Measurements from ENCODE around the gene SLC39A7.

SLC39A7 gene

DNA sequence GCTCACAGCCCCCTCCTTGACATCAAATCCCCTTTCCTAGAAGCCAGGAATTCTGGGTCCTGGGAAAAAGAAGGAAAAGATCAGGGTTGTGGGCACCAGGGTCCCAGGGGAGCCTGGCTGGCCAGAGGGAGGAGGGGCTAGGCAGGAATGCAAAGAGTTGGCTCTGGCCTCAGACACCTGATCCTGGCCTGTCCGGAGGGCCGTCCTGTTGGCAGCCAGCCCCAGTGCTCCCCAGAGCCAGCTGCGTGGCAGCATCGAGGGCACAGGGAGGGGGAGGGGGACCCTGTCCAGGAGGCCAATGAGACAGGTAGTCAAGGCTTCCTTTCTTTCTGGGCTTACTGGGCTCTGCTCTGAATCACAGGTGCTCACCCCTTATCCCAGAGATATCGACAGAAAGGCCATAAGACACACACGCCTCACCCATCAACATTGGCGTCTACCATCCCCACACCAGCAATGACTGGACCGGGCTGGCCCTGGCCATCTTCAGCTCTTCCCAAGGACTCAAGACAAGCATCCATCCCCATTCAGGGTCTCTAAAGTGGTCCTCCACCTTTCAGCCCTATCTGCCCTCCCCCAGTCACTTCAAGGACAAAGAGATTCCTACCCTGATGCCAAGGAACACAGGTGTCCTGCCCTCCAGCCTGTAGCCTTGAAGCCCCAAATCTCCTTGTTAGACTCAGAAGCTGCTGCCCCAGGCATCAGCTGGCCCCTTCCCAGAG is 9.1 kb upstream of the SLC39A7 start:
- DNase-seq, result no peak

DNA sequence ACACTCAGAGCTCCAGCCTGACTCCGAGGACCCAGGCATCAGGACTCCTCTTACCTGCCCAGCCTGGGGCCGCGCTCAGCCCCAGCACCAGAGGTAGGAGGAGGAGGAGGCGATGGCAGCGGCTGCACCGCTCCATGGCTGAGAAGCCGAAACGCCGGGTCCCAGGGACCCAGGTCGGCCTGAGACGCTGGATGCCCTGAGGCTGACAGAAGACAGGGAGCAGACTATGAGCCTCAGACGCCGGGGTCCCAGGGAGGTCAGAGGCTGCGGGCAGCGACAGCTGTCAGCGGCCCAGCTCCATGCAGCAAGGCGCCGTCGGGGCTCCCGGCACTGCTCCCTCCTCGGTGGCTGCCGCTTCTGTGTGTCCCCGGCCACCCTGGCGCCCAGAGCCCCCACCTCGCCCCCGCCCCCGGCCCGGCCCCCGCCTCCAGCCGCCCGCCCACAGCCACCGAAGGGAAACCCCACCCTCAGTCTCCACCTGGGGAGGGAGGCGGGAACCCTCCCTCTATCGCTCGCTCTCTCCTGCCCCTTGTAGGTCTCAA is 8.5 kb upstream of the SLC39A7 start, which contains the start of gene COL11A2:
Gene COL11A2 (minus strand): TSS at position 363 of the 542 bp plus-strand sequence. CDS start 227 bp downstream, at position 136.
- DNase-seq, result no peak

DNA sequence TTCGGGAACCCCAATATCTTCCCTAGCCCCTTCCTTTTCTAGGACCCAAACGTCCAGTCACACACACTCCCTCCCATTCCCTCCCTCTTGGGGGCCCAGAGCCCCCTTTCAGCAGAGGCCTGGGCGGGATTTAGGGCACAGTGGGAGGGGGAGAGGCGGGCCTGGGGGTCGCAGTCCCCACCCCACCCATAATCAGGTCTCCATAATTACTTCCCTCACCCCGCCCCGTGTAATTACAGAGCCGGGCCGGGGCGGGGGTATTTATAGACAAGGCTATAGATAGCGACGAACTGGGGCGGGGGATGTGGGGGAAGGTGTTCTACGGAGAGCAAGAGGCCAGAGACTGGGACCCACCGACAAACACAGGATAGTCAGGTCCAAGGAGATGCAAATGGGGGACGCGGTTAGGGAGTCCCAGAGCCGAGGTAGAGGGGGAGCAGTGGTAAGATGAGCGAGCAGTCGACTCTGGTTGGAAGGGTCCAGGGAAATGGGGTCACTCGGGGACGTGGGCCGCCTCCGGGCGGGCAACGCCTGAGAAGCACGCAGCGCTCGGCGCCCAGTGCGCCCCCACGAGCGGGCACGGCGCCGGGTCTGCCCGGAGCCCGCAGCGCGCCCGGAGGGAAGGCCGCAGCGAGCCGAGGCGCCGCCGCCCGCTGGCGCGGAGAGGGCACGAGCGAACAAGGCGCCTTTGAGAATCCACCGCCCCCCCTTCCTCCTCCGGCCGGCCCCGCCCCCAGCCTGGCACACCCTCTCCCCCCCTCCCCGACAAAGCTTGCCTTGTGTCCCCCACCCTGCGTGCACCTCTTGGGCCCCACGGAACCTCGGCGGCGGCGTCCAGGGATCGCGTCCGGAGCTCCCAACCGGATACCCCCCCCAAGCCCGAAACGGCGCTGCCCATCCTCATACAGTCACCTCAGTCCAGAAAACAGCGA is 7.7 kb upstream of the SLC39A7 start:
- no peak for DNase-seq

DNA sequence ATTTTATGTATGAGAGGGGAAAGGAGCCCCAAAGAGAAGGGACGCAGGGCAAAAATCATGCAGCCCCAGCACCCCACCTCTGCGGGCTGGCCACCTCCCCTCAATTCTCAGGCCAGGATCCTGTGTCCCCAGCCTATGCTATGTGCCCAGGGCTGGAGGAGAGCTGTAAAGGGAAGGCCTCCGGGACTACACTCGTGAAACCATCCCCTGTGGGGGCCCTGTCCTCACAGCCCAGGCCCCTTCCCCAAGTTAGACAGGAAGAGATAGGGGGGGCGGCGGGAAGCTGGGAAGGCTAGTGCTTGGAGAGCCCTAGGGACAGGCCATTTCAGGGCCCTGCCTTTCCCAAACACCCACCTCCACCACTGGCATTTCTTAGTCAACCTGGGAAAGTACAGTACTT is 7.0 kb upstream of the SLC39A7 start:
- DNase-seq, result no peak

DNA sequence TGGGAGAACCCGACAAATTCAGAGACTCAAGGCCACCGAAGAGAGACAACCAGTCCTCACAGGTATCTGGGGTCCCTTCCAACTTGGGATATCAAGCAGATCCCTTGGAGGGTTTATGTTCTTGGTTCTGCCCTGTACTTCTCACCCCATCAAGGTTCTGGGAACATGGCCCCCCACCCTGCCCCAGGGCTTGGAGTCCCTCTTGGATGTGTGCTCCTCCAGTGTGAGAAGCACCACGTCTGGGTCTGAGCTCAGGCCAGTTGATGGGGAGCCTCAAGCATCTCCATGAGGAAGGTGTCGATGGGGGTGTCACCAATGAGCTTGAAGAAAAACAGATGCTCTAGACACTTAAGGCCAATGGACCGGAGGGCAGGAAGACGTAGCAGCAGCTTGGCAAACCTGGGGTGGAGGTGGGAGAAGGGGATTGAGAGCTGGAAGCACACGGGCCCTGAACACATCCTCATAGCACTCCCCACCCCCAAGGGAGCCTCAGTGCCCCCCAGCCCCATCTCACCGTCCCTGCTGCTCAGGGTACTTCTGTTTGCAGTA is 6.2 kb upstream of the SLC39A7 start:
- no peak for DNase-seq

DNA sequence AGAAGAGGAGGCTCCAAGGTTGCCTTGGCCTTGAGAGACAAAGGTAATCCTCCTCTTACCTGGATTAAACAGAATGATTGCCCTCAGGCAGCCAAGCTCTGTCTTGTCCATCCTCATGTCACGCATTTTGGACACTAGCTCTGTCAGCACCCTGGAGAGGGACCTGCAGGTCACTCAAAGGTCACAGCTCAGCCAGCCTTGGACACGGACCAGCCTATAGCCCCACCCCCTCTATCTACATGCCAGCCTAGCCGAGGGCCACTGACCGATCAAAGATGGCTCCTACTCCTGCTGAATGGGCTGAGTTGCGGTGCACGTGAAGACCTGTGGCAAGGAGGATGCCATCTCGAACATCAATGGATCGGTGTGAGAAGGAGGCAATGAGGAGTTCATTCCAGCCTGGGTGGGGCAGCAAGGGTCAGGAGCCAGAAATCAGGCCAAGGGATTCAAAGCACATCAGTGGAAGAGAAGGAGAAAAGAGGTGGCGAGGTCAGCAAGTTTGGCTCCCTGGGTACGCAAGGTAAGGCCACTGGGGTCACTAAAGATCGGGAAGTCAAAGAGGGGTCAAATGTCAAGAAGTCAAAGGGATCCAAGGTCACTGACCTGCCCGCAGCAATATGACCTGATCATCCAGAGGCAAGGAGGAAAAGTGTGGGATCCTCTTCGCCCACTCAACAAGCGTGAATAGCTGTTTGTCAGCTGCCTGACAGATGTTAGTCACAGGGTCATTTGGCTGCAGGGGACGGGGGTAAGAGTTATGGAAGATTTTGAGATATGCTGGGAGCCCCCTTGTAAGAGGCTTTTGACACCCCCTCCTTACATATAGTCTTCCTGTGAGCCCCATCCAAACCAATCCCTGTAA is 5.1 kb upstream of the SLC39A7 start:
- DNase-seq, result no peak

DNA sequence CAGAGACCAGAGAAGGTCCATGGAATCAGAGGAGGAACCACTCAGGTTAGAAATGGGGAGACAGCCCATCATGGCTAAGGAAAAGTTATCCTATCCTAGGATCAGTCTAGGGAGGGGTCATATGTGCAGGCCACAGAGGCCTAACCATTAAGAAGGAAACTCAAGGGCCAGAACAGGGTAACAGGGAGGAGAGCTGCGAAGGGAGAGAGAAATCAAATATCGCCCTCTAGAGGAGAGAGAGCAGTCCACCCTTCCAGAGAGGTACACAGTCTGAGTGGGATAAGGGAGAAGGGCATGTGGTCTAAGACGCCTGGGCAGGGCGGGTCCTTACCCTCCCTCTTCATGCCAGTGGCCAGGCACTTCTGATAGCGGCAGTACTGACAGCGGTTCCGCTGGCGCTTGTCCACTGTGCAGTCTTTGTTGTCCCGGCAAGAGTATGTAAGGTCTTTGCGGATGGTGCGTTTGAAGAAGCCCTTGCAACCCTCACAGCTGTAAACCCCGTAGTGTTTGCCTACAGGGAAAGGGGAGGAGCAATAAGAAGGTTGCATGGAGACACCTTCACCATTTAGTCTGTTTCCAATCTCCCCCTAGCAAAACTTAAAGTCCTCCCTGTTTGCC is 3.1 kb upstream of the SLC39A7 start:
- no peak for DNase-seq

DNA sequence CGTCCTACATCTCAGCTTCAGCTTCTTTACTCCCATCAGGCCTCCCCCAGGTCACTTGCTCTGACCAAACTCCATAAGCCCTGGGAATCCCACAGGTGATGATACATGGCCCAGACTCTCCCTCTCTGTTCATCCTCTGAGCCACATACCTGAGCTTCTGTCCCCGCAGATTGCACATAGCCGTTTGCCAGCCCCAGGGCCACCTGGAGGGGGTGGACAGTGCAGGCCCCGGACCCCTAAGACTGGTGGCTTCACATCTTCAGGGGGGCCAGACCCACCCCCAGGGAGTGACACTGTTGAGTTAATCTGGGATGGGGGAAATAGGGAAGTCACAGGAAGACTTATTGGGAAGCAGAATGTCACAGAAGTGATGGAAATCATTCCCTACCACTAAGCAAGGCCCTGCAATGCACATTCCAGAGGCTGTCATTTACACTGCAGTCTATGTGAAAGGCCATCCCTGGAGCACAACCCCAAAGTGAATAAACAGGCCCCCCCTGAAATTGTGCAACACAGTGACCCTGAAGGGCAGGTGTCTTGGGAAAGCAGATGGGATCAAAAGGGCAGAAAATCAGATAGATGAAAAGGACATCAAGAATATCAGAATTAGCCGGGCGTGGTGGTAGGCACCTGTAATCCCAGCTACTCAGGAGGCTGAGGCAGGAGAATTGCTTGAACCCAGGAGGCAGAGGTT is 2.4 kb upstream of the SLC39A7 start:
- DNase-seq, result no peak

DNA sequence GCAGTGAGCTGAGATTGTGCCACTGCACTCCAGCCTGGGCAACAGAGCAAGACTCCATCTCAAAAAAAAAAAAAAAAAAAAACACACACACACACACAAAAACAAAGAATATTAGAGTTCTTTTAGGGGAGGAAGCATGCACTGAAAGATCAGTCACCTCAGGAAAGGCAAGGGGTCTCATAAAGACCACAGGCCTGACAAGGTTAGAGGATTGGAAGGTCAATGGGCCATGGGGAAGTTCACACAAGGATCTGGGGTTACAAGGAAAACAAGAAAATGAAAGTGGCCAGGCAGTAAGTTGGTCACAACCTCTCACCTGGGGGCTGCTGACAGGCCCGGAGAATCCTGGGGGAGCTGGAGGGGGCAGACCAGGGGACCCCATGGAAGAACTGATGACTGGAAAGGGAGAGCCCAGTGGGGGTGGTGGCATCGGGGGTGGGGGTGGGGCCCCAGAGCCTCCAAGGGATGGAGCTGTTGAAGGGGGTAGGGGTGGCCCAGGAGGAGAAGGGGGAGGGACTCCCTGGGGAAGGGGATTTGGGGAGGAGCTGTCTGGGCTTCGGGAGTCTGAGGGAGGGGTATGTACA is 1.7 kb upstream of the SLC39A7 start:
- DNase-seq, result no peak

DNA sequence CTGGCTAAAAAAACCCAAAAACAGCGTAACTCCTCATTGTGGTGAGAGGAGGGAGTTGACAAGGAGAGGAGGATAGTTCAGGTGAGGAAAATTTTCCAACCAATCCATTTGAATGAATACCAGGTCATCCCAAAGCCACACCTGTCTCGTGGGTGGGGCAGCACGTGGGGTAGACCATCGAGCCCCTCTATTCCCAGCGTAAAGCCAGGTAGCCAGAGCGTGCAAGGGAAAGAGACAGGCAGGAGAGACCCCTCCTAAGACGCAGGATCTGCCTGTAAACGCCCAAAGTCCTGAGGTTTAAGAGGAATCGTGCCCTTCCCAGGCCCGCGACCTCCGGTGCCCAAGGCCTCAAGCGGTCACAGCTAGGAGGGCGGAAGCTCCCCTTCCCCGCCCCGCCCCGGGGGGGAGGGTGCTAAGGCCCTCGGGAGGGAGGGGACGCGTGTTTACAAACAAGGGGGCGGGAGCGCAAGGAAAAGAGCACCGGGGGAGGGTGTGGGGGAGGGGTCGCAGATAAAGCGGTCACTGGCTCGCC is 914 bp upstream of the SLC39A7 start:
- peak; percentile 77 for DNase-seq

DNA sequence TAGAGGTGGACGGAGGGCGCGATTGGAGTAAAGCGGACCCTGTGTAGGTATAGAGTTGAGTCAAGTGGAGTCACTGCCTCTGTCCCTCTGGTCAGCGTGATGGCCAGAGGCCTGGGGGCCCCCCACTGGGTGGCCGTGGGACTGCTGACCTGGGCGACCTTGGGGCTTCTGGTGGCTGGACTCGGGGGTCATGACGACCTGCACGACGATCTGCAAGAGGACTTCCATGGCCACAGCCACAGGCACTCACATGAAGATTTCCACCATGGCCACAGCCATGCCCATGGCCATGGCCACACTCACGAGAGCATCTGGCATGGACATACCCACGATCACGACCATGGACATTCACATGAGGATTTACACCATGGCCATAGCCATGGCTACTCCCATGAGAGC is 479 bp downstream of the SLC39A7 start:
- DNase-seq, result no peak

DNA sequence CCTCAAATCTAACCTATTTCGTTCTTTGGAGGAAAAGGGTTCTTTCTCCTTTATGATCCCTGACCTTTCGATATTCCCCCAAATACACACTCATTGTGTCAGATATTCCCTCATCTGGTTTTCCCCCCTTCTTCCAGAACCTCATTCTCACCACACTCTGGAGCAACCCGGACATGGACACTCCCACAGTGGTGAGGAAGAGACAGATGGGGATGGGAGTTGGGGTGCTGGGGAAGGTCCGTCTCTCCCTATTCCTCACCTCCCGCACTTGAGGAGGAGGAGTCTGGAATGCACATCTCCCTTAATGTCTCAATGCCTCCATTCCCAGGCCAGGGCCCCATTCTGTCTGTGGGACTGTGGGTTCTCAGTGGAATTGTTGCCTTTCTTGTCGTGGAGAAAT is 1.3 kb downstream of the SLC39A7 start:
- DNase-seq, result no peak

DNA sequence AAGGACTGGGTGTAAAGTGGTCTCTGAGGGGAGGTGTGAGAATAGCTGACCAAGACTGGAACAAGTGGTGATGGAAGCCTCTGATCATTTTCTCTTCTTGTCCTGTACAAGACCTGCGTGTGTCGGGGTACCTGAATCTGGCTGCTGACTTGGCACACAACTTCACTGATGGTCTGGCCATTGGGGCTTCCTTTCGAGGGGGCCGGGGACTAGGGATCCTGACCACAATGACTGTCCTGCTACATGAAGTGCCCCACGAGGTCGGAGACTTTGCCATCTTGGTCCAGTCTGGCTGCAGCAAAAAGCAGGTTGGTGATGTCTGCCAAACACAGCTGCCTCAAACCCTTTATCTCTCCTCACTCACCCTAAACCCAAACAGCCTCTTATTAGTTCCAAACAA is 2.1 kb downstream of the SLC39A7 start:
- no peak for DNase-seq

DNA sequence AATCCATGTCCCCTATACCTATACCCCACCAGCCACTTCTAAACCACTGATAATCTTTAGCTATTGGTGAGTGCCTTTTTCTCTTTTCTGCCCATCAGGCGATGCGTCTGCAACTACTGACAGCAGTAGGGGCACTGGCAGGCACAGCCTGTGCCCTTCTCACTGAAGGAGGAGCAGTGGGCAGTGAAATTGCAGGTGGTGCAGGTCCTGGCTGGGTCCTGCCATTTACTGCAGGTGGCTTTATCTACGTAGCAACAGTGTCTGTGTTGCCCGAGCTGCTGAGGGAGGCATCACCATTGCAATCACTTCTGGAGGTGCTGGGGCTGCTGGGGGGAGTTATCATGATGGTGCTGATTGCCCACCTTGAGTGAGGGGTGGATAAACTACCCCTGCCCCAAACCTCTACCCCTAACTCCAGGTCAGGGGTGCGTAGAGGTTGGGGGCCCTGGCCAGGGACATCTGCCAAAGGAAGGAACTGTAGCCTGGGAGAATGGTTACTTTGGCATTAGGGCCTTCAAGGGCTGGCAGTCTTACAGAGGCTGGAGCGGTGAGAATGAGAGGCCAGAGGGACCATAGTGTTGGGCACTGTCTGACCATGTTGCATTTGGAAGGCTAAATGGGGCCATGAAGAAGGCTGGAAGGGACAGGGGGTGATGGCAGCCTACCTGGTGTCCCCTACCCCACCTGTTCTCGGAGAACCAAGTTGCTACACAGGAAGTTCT is 2.9 kb downstream of the SLC39A7 start:
- DNase-seq, result no peak

DNA sequence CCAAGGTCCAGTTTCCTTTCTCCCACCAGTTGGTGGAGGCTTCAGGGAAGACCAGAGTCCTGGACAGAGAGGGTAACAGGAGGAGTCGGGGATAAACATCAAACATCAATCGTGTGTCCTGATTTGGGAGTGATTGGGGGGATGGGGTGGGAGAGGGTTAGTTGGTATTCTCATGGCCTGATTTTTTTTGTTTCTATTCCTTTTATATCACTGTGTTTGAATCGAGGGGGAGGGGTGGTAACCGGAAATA is 3.4 kb downstream of the SLC39A7 start:
- no peak for DNase-seq

DNA sequence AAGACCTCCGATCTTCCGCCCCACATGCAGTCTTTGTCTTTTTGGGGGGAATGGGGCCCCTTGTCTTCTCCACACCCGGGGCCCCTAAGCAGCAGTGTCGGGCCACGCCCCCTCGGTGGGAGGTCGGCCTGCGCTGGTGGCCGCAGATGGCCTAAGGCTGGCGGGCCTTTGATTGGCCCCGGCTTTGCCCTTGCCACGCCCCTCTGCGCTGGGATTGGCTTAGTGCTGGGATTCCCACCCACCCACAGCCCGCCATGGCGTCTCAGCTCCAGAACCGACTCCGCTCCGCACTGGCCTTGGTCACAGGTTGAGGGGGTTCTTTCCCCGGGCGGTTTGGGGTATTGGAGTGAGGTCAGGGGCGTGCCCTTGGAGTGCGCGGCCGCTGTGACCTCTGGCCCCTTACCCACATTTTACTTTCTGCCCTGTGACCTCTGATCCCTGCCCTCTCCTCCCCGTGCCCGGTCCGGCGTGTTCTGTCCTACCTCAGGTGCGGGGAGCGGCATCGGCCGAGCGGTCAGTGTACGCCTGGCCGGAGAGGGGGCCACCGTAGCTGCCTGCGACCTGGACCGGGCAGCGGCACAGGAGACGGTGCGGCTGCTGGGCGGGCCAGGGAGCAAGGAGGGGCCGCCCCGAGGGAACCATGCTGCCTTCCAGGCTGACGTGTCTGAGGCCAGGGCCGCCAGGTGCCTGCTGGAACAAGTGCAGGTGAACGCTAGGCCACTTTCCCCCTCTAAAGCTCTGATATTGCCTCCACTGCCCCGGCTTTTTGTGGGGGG is 3.9 kb downstream of the SLC39A7 start, which contains the start of gene HSD17B8:
Gene HSD17B8 (plus strand): TSS at position 241 of the 776 bp plus-strand sequence. CDS start 14 bp downstream, at position 255.
- peak; percentile 75 for DNase-seq

DNA sequence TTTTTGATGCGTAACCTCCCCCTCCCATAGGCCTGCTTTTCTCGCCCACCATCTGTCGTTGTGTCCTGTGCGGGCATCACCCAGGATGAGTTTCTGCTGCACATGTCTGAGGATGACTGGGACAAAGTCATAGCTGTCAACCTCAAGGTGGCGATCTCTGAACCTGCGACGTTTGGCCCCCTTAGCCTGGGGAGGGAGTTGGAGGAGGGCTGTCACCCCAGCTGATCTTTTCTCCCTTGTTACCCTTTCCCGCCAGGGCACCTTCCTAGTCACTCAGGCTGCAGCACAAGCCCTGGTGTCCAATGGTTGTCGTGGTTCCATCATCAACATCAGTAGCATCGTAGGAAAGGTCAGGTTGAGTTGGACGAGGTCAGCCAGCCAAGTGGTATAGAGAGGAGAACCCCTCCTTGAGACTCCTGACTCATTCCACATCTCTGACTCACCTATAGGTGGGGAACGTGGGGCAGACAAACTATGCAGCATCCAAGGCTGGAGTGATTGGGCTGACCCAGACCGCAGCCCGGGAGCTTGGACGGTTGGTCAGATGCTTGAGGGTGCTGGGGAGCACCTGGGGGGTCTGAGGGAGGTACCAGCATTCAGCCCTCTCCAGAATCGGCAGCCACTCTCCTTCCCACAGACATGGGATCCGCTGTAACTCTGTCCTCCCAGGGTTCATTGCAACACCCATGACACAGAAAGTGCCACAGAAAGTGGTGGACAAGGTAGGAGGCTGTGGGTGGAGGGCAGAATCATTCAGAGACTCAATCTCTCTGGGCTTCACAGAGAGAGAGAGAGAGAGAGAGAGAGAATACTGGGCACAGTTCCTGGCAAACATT is 4.7 kb downstream of the SLC39A7 start:
- DNase-seq, result no peak

All from NK-92 treated with Interleukin-12 subunit alpha and Interleukin-12 subunit beta, amount 100 ng/mL, for 24 hours (cell line).